GM19463 (cell line): ENCODE data around the gene SMAD9.

Source experiments
- ATAC-seq: cut with Tn5 transposase; IDR thresholded peaks from one replicate; pipeline ENCODE4 v1.9.1; 2021; ENCODE audit warnings: mild to moderate bottlenecking, moderate library complexity; ENCODE audit not compliant: unreplicated experiment

SMAD9 gene

GRCh38 chr13:36919833-36920615 lies at the start of gene SMAD9:
TSS of gene SMAD9 (minus strand) at chr13:36920238. CDS start at chr13:36879689, 40,549 bp downstream.
- peak; percentile 70 for ATAC-seq

GRCh38 chr13:36966404-36966803 lies 46.4 kb upstream of the SMAD9 start:
- ATAC-seq = no peak

GRCh38 chr13:36965767-36966166 lies 45.7 kb upstream of the SMAD9 start:
- no peak for ATAC-seq

GRCh38 chr13:36959456-36960116 lies 39.5 kb upstream of the SMAD9 start:
- ATAC-seq = no peak

GRCh38 chr13:36954542-36954941 lies 34.5 kb upstream of the SMAD9 start:
- ATAC-seq = no peak

- ATAC-seq = no peak
Observed at GRCh38 chr13:36950920-36951319, 30.9 kb upstream of the SMAD9 start.

GRCh38 chr13:36950330-36950729 lies 30.3 kb upstream of the SMAD9 start:
- no peak for ATAC-seq

GRCh38 chr13:36945078-36945477 lies 25.0 kb upstream of the SMAD9 start:
- no peak for ATAC-seq

- no peak for ATAC-seq
Observed at GRCh38 chr13:36925603-36926002, 5.6 kb upstream of the SMAD9 start.

GRCh38 chr13:36924001-36924400 lies 4.0 kb upstream of the SMAD9 start:
- no peak for ATAC-seq

- ATAC-seq = no peak
Observed at GRCh38 chr13:36921631-36922301, 1.7 kb upstream of the SMAD9 start.

- no peak for ATAC-seq
Observed at GRCh38 chr13:36920616-36921185, 663 bp upstream of the SMAD9 start.

- peak; percentile 15 for ATAC-seq
Observed at GRCh38 chr13:36919171-36919832, 736 bp downstream of the SMAD9 start.

- no peak for ATAC-seq
Observed at GRCh38 chr13:36918246-36919131, 1.5 kb downstream of the SMAD9 start.

GRCh38 chr13:36917311-36917710 lies 2.7 kb downstream of the SMAD9 start:
- no peak for ATAC-seq

GRCh38 chr13:36915896-36916640 lies 4.0 kb downstream of the SMAD9 start:
- no peak for ATAC-seq

- ATAC-seq = no peak
Observed at GRCh38 chr13:36915106-36915505, 4.9 kb downstream of the SMAD9 start.

- ATAC-seq = no peak
Observed at GRCh38 chr13:36914648-36915047, 5.4 kb downstream of the SMAD9 start.

GRCh38 chr13:36913463-36913862 lies 6.6 kb downstream of the SMAD9 start:
- ATAC-seq = no peak
